ENCODE data around the gene KLF4.

Gene KLF4

GRCh38 chr9:107487521-107488374, 1.8 kb downstream of the KLF4 start:
- no peak for DNase-seq (ENCODE audit: low spot score)

GRCh38 chr9:107486674-107487520, 2.7 kb downstream of the KLF4 start:
- no peak for DNase-seq (ENCODE audit: low spot score)

- DNase-seq (ENCODE audit: low spot score) = no peak
These were observed 4.0 kb downstream of the KLF4 start for GRCh38 chr9:107485458-107486043.

- peak; percentile 72 for DNase-seq (ENCODE audit: low spot score)
These were observed 5.3 kb downstream of the KLF4 start for GRCh38 chr9:107484117-107484723.

GRCh38 chr9:107483666-107484065, 5.9 kb downstream of the KLF4 start:
- DNase-seq (ENCODE audit: low spot score) = no peak

GRCh38 chr9:107481035-107481434, 8.5 kb downstream of the KLF4 start:
- DNase-seq (ENCODE audit: low spot score) = peak; percentile 42

- DNase-seq (ENCODE audit: low spot score) = peak; percentile 62
These were observed 9.2 kb downstream of the KLF4 start for GRCh38 chr9:107480386-107480789.

- no peak for DNase-seq (ENCODE audit: low spot score)
These were observed 10.8 kb downstream of the KLF4 start for GRCh38 chr9:107478805-107479204.

- no peak for DNase-seq (ENCODE audit: low spot score)
These were observed 15.4 kb downstream of the KLF4 start for GRCh38 chr9:107474124-107474523.

GRCh38 chr9:107472581-107473340, 16.8 kb downstream of the KLF4 start:
- no peak for DNase-seq (ENCODE audit: low spot score)

- no peak for DNase-seq (ENCODE audit: low spot score)
These were observed 18.0 kb downstream of the KLF4 start for GRCh38 chr9:107471552-107471951.

GRCh38 chr9:107467416-107467815, 22.2 kb downstream of the KLF4 start:
- no peak for DNase-seq (ENCODE audit: low spot score)

GRCh38 chr9:107466826-107467225, 22.7 kb downstream of the KLF4 start:
- DNase-seq (ENCODE audit: low spot score) = no peak

GRCh38 chr9:107465467-107466451, 23.8 kb downstream of the KLF4 start:
- DNase-seq (ENCODE audit: low spot score) = peak; percentile 80

- no peak for DNase-seq (ENCODE audit: low spot score)
These were observed 25.1 kb downstream of the KLF4 start for GRCh38 chr9:107464516-107464915.

- DNase-seq (ENCODE audit: low spot score) = no peak
These were observed 26.9 kb downstream of the KLF4 start for GRCh38 chr9:107462691-107463090.

GRCh38 chr9:107460153-107461023, 29.2 kb downstream of the KLF4 start:
- DNase-seq (ENCODE audit: low spot score) = no peak

GRCh38 chr9:107455425-107456135, 34.0 kb downstream of the KLF4 start:
- DNase-seq (ENCODE audit: low spot score) = no peak

- DNase-seq (ENCODE audit: low spot score) = no peak
These were observed 36.1 kb downstream of the KLF4 start for GRCh38 chr9:107453479-107453878.
